T-helper 2 cell (primary cell): ENCODE results near the gene CLEC5A.
"Not testable (repeated sequence)": the region's sequence is repeated elsewhere in the genome, so short reads cannot be mapped to it uniquely, and the experiment has no call there.

Source experiments
- DNase-seq, 5 experiments: peaks; one replicate each; pipeline versions ENCODE4 v3.0.0 to v3.0.0-alpha.2; 2012 to 2022
- total RNA-seq, 2 donors: gene quantifications; one replicate each; lab custom pipeline; 2026; lab: John Stamatoyannopoulos, UW

The CLEC5A gene
- 0 reads per million in 2 donors for total RNA-seq

GRCh38 chr7:141946796-141947195 lies at the start of gene CLEC5A:
TSS of gene CLEC5A (minus strand) at chr7:141946974. CDS start at chr7:141946292, 682 bp downstream.
- DNase-seq = no peak

DNA sequence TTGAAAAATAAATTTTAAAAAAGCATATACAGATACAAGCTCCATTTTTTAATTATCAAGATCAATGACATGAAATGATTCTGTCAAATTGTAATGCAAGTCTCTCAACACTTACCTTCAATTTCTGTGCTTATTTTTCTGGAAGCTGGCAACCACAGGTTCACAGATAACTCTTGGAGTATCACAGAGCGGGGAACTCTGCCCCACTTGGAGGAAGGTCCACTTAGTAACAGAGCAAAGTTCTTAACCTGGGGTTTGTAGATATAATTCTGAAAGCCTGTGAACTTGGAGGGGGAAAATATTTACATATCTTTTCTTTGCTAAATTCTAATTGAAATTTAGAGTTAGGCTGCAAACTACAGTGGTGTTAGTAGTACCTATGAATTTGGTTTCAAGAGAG lies 46.6 kb upstream of the CLEC5A start:
- DNase-seq = no peak

DNA sequence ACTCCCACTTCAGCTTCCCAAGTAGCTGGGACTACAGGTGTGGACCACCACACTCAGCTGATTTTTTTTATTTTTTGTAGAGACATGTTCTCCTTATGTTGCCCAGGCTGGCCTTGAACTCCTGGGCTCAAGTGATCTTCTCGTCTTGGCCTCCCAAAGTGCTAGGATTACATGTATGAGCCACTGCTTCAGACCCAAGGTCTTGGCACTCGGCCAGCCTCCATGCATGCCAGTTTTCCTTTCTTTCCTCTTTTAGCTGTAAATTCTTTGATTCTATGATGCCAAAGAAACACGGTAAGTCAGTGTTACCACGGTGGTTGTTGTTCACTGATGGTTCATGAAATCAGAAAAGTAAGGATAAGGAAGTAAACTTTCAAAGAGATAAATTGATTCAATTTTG lies 45.9 kb upstream of the CLEC5A start:
- DNase-seq = no peak

GRCh38 chr7:141992156-141992555 lies 45.4 kb upstream of the CLEC5A start:
- no peak for DNase-seq

DNA sequence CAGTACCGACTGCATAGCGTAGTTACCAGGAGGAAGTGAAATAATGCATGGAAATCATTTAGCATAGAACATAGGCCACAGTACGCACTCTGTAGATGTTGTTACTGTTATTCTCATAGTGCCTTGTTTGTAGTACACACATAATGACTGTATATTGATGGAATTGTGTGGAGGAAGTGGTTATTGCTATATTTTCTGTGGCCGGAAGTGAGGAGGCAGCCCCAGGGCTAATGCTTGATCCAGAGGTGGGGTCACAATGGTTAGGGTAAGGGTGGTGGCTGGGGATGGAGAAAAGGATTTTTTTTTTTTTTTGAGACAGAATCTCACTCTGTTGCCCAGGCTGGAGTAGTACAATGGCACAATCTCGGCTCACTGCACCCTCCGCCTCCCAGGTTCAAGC lies 44.4 kb upstream of the CLEC5A start:
- no peak for DNase-seq

DNA sequence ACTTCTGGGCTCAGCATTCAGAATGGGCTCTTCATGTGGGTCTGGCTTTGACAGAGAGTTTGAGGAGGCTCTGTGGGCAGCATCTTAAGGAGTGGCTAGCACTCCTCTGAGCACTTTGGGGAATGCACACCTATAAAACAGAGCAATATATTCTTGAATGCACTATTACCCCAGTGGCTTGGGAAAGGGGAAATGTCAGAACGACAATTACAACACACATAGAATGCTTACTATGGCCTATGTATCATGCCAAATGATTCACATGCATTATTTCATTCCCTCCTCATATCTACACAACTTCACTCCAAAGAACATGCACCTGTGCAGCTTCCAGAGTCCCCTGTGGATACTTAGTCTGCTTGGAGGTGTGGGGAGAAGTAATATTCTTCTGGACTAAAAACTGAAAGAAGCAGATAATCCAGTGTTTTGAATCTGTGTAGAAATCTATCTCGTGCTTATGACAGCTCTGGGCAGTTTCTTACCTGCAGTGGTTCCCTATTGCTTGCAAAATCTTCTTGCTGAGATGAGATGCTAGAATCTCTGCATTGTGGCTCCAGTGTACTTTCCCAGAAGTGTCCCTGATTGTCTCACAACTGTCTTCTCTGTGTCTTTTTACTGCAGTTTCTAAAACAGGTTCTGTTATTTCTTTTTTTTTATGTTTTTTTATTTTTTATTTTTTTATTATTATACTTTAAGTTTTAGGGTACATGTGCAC lies 43.4 kb upstream of the CLEC5A start:
- no peak for DNase-seq

GRCh38 chr7:141987803-141988202 lies 41.0 kb upstream of the CLEC5A start:
- not testable (repeated sequence) for DNase-seq

DNA sequence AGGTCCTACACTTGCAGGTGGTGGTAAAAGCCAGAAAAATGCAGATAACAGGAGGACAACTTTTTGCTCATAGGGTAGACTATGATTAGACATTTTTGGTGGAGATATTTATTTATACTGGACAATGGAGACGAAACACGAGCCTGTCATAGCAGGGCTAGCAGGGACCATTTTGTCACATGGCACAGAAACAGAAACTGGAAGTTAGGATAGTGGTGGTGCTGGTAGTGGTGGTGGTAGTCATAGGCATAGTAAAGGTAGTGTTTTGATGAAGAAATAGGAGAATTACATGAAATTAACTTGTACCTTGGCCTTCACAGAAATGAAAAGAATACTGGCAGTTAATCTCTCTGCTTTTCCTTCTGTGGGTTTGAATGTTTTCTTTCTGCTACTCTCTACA lies 40.1 kb upstream of the CLEC5A start:
- DNase-seq = no peak

- DNase-seq = not testable (repeated sequence)
Observed at GRCh38 chr7:141985926-141986325, 39.2 kb upstream of the CLEC5A start.

DNA sequence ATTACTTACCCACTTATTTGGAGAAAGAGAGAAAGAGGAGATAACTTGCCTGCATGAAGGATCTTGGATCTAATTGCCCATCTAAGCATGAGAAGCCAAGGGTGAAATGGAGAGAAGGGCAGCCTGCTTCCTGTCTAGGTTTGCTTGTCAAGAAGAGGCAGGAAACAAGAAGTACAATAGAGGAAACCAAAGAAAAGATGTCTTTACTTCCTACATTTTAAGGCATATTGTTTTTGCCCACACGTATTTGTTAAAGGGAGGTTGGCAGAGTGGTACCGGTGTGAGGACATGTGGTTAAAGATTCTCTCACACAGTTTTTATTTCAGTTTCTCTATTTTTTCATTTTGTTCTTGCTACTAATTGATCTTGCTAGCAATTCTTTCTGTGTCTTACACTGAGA lies 32.8 kb upstream of the CLEC5A start:
- no peak for DNase-seq

- DNase-seq = no peak
Observed at GRCh38 chr7:141978351-141978750, 31.6 kb upstream of the CLEC5A start.

DNA sequence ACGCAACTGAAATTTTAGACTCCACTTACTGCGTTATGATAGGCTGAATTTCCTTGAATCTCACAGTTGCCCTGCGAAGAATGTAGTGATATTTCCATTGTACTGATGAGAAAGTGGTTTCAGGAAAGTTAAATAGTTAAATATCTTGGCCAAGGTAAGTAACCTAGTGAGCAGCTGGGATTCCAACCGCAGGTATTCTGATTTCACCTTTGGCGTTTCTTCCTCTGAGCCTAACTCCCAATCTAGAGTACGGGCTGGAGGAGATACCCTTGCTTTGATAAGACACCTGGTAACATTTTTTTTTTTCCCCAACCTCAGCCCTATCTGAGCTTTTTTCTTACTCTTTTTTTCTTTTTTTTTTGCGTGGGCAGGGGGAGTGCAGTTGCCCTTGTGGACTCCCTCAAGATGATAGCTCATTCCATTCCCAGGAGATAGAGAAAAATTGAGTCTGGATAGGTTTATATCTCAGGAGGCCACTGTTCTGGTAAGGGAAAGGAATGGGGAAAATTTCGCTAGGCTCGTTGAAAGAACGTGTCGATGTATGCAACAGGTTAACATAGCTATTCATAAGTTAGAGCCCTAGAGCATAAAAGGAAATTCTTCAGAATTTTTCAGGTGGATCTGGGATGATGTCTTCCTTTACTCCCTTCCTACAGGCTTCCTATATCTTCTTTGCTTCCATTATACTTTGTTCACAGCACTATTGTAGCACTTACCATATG lies 29.9 kb upstream of the CLEC5A start:
- no peak for DNase-seq

DNA sequence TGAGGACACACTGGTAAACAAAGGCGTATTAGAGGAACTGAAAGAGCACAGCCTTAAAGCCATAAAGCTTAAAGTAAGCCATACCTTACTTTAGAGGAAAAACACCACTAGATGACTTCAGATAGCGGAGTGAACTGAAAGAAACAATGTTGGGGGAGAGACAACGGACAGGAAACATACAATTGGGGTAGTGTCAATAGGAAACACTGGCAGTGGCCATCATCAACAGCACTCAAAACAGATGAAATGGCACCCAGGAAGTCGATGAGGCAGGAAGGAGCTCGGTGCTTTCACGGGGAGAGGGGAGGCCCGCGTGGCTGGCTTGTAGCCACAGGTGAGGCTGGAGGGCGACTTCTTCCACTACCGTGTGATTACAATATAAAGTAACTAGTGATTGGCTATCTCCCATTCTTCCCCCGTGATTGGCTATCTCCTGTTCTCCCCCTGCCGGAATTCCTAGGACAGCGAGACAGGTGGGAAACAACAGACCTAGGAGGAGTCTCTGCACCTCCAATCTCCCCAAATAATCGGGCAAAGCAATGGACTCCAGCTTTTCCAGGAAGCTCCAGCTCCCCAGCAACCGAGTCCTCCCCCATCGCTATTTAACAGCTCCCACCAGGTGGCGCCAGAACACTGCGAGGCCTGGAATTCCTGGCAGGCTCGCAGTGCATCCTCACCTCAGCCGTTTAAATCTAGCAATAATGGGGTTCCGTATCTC lies 29.2 kb upstream of the CLEC5A start:
- peak; percentile 18 to 52 (median 36) for DNase-seq

DNA sequence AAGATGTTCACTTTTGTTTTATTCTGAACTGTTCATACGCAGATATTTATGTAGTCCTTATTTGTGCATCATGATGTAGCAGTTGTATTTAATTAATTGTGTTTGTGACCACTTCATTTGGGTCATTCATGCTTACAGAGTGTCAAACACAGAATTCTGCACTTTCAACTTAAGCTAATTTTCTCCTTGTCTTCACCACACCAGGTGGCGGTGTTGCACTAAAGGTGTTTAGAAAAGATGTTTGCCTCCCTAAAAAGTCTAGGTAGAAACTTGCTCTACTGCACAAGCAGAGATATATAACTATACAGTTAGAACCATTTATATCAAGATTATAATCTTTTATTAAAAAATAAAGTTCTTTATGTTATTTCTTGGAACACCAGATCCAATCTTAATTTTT lies 28.1 kb upstream of the CLEC5A start:
- DNase-seq = peak in 1 of 5 experiments; percentile 16

GRCh38 chr7:141973673-141974072 lies 26.9 kb upstream of the CLEC5A start, which contains the start of gene TAS2R38:
TSS of gene TAS2R38 (minus strand) at chr7:141973773. CDS start at chr7:141973689, 84 bp downstream.
- DNase-seq = no peak

DNA sequence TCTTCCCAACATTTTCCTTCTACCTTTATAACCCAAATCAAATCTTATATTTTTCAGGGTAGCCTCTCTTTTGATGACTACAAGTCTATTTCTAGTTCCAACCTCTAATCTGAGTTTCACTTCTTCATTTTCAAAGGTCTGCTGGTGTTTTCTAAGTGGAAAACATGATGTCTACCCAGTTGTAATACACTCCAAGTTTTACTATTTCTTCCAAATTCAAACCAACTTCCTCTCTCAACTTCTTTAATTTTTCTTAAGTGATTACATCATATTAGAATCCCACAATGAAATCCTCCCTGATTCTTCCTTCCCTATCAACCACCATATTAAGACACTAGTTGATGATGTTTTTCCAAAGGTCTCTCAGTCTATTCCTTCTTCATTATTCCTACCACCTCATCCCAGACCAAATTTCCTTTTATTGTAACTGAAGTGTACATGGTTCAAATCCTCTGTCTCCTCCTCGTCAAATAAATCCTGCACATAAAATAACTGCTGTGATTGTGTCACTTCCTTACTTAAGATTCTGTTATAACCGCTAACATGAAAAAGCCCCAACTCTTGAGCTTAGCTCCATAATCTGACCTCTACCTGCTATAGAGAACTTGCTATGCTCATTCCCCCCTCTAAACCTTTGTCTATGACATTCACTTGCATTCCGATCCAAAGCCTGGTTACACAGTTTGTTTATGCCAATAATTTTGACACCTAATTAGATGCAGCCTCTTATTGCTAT lies 14.1 kb upstream of the CLEC5A start:
- no peak for DNase-seq

DNA sequence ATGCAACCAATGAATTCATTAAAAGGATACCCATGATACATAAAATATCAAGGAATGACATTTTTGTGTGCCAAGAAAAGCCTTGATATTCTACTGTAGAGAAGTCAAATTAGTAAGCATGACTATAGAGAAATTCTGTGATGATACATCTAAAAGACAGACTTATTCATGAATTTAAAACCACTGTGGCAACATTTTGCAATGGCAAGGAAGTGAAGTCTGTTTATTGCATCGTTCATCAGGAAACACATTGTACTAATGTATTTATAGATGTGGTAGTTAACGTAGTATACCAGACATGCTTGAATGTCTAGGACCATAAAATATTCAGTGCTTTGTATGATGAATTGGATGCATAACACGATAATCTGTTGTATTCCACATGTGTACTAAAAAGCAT lies 9.3 kb upstream of the CLEC5A start:
- DNase-seq = no peak

- DNase-seq = no peak
Observed at GRCh38 chr7:141954334-141954733, 7.6 kb upstream of the CLEC5A start.

DNA sequence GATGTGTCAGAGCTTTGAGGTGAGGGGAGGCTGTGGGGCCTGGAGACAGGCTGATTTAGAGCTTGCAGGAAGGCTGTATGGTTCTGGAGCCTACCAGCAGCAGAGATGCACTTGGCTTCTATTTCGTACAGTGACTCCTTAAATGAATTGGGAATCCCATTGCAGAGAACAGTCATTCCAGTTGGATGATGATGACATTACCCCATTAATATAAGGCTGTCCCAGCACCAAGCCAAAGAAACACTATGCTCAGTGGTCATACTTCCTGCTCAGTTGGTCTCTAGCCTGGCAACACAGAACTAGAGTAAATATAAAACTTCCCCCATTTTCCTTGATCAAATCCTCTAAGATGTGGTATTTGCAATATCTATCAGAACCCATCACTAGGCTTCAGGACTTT lies 5.7 kb upstream of the CLEC5A start:
- DNase-seq = no peak

DNA sequence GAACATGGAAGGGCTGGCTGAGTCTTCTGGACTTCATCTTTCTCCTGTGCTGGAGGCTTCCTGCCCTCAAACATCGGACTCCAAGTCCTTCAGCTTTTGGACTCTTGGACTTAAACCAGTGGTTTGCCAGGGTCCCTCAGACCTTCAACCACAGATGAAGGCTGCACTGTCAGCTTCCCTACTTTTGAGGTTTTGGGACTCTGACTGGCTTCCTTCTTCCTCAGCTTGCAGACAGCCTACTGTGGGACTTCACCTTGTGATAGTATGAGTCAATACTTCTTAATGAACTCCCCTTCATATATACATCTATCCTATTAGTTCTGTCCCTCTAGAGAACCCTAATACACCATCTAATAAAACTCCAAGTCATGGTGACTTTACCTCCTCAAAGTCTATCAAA lies 4.0 kb upstream of the CLEC5A start:
- no peak for DNase-seq

DNA sequence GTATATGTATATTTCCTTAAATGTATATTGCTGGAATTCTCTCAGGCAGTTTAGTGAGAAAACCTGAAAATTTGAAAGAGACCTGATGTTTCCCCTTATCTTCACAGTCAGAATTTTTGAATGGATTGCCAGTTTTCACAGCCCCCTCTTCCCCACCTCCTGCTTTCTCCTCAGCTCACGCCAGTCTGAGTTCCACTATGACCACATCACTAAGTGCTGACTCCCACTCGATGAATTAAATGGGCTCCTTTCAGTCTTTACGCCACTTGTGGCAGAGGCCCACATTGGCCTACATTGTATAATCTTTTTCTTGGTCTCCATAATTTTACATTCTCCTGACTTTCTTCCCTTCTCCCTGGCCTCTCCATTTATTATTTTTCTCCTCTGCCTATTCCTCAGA lies 3.1 kb upstream of the CLEC5A start:
- no peak for DNase-seq

- DNase-seq = no peak
Observed at GRCh38 chr7:141949451-141949850, 2.7 kb upstream of the CLEC5A start.

- no peak for DNase-seq
Observed at GRCh38 chr7:141949021-141949420, 2.2 kb upstream of the CLEC5A start.
